Right atrium auricular region (tissue), 2 donors: ENCODE measurements around the gene PLEKHA7. TPM values are rescaled to one million over a fixed set of nuclear protein-coding genes. Genes with fewer than 3 reads are reported as not detected.

ENCODE experiments used
- DNase-seq: peaks from one replicate; pipeline ENCODE4 v3.0.0-alpha.2; 2019; ENCODE audit warnings: low spot score
- H3K27ac ChIP-seq, 2 donors: fragments of 200-600 bp; sonication (generic); 1 replicate in 1 of 2; 2 replicates in 1 of 2; pipeline ENCODE4 v1.5.1; 2016 to 2019
- H3K27me3 ChIP-seq, 2 donors: fragments of 200-600 bp; sonication (generic); one replicate each; pipeline versions ENCODE4 v1.5.1 to v1.6.0; 2017 to 2019
- H3K36me3 ChIP-seq: fragments of 200-600 bp; sonication (generic); one replicate; pipeline ENCODE4 v1.5.1; 2016
- H3K4me1 ChIP-seq, 2 donors: fragments of 200-600 bp; sonication (generic); one replicate each; pipeline versions ENCODE4 v1.5.1 to v1.6.0; 2017 to 2019
- H3K4me3 ChIP-seq, 2 donors: fragments of 200-600 bp; sonication (generic); 1 replicate in 1 of 2; 2 replicates in 1 of 2; pipeline ENCODE4 v1.5.1; 2017 to 2019; ENCODE audit warnings: mild to moderate bottlenecking in 1 of 2, moderate library complexity in 1 of 2
- H3K9me3 ChIP-seq, 2 donors: fragments of 200-600 bp; sonication (generic); one replicate each; pipeline ENCODE4 v1.5.1; 2019
- CTCF ChIP-seq, 2 donors: fragments of 200-600 bp; sonication (generic); IDR thresholded peaks; one replicate each; pipeline ENCODE4 v1.5.1; 2019; ENCODE audit warnings: antibody characterized with exemption in 2 of 2
- total RNA-seq, 2 donors: library from RNA; depleted of rRNA; stranded (reverse); fragments of >200 nt; gene quantifications; one replicate each; pipeline ENCODE4 v1.1.0, GENCODE V29; 2016

The PLEKHA7 gene
- total RNA-seq, 2 donors from 2014 or later = 18.8 to 24.6 TPM

- H3K36me3 ChIP-seq = peaks cover 44% of the 10 kb centered on the region
- H3K4me3 ChIP-seq = no peak overlapping the region
- H3K27ac ChIP-seq = no peak overlapping the region
- DNase-seq = no peak
- TF ChIP-seq CTCF (IDR thresholded peaks at IDR 0.05) = no peak
- no peaks in the 10 kb centered on the region for H3K9me3 ChIP-seq
- H3K27me3 ChIP-seq = no peaks in the 10 kb centered on the region
- peaks cover 0 to 70% of the 10 kb centered on the region in 2 donors for H3K4me1 ChIP-seq
Observed at GRCh38 chr11:16744128-16744725, 270.0 kb downstream of the PLEKHA7 start.

GRCh38 chr11:16743478-16743877 is 270.7 kb downstream of the PLEKHA7 start:
- H3K4me1 ChIP-seq = peaks cover 0 to 70% of the 10 kb centered on the region in 2 donors
- TF ChIP-seq CTCF (IDR thresholded peaks at IDR 0.05) = no peak

GRCh38 chr11:16741473-16741872 is 272.7 kb downstream of the PLEKHA7 start:
- Histone ChIP-seq H3K4me3 (no peak overlapping the region), H3K27ac (no peak overlapping the region), H3K9me3 (no peaks in the 10 kb centered on the region), H3K27me3 (no peaks in the 10 kb centered on the region), H3K4me1 (peaks cover 0 to 63% of the 10 kb centered on the region in 2 donors), H3K36me3 (peaks cover 21% of the 10 kb centered on the region)
- no peak for DNase-seq
- TF ChIP-seq CTCF (IDR thresholded peaks at IDR 0.05) = no peak

More at GRCh38 chr11:16743478-16743877, 270.7 kb downstream of the PLEKHA7 start:
- DNase-seq = no peak
- Histone ChIP-seq H3K27ac (no peak overlapping the region), H3K4me3 (no peak overlapping the region), H3K9me3 (no peaks in the 10 kb centered on the region), H3K27me3 (no peaks in the 10 kb centered on the region), H3K36me3 (peaks cover 37% of the 10 kb centered on the region)

GRCh38 chr11:16738947-16739815 is 275.0 kb downstream of the PLEKHA7 start:
- peak overlapping the region; percentile 85 to 97 for H3K27ac ChIP-seq
- no peak for DNase-seq
- no peak for TF ChIP-seq CTCF (IDR thresholded peaks at IDR 0.05)
- no peaks in the 10 kb centered on the region for H3K9me3 ChIP-seq
- no peaks in the 10 kb centered on the region for H3K27me3 ChIP-seq
- H3K36me3 ChIP-seq = no peaks in the 10 kb centered on the region
- peaks cover 0 to 43% of the 10 kb centered on the region in 2 donors for H3K4me1 ChIP-seq
- H3K4me3 ChIP-seq = peak overlapping the region; percentile 71 to 76

- peak; percentile 96 for DNase-seq
- Histone ChIP-seq H3K4me3 (peak within 1 kb of the TSS; percentile 71 to 76), H3K4me1 (peaks cover 0 to 41% of the 10 kb centered on the region in 2 donors), H3K27ac (peak within 1 kb of the TSS; percentile 85 to 97), H3K9me3 (no peaks in the 10 kb centered on the region), H3K36me3 (no peaks in the 10 kb centered on the region), H3K27me3 (no peaks in the 10 kb centered on the region)
- peak in 1 of 2 donors; percentile 21 for TF ChIP-seq CTCF (IDR thresholded peaks at IDR 0.05)
Observed at GRCh38 chr11:16738193-16738946, 275.8 kb downstream of the PLEKHA7 start, which contains the start of gene C11orf58. Gene C11orf58 (plus strand): TSS chr11:16738647. CDS start chr11:16738779, 132 bp downstream.
